ENCODE data around the gene SPTLC3.
"Not testable (repeated sequence)": the region's sequence is repeated elsewhere in the genome, so short reads cannot be mapped to it uniquely, and the experiment has no call there.

SPTLC3 gene

GRCh38 chr20:13008761-13009681 is at the start of gene SPTLC3:
TSS of gene SPTLC3 (plus strand) at chr20:13008972. CDS start at chr20:13009268, 296 bp downstream.
- peak; percentile 52 for DNase-seq (ENCODE audit: low spot score)

GRCh38 chr20:12961725-12962124 is 47.0 kb upstream of the SPTLC3 start:
- DNase-seq (ENCODE audit: low spot score): no peak

GRCh38 chr20:12962895-12963294 is 45.9 kb upstream of the SPTLC3 start:
- no peak for DNase-seq (ENCODE audit: low spot score)

- no peak for DNase-seq (ENCODE audit: low spot score)
These were observed 45.4 kb upstream of the SPTLC3 start for GRCh38 chr20:12963416-12963815.

- no peak for DNase-seq (ENCODE audit: low spot score)
These were observed 43.4 kb upstream of the SPTLC3 start for GRCh38 chr20:12965212-12965869.

GRCh38 chr20:12965870-12966251 is 42.9 kb upstream of the SPTLC3 start:
- no peak for DNase-seq (ENCODE audit: low spot score)

- no peak for DNase-seq (ENCODE audit: low spot score)
These were observed 42.2 kb upstream of the SPTLC3 start for GRCh38 chr20:12966468-12967085.

GRCh38 chr20:12967932-12968331 is 40.8 kb upstream of the SPTLC3 start:
- no peak for DNase-seq (ENCODE audit: low spot score)

- DNase-seq (ENCODE audit: low spot score): no peak
These were observed 40.3 kb upstream of the SPTLC3 start for GRCh38 chr20:12968472-12968871.

- DNase-seq (ENCODE audit: low spot score): no peak
These were observed 39.6 kb upstream of the SPTLC3 start for GRCh38 chr20:12969071-12969669.

- peak; percentile 24 for DNase-seq (ENCODE audit: low spot score)
These were observed 38.4 kb upstream of the SPTLC3 start for GRCh38 chr20:12970372-12970821.

GRCh38 chr20:12975833-12976608 is 32.8 kb upstream of the SPTLC3 start:
- DNase-seq (ENCODE audit: low spot score): no peak

GRCh38 chr20:12976720-12977309 is 32.0 kb upstream of the SPTLC3 start:
- DNase-seq (ENCODE audit: low spot score): no peak

- no peak for DNase-seq (ENCODE audit: low spot score)
These were observed 31.2 kb upstream of the SPTLC3 start for GRCh38 chr20:12977328-12978125.

- DNase-seq (ENCODE audit: low spot score): no peak
These were observed 30.7 kb upstream of the SPTLC3 start for GRCh38 chr20:12978126-12978394.

GRCh38 chr20:12978613-12979495 is 29.9 kb upstream of the SPTLC3 start:
- no peak for DNase-seq (ENCODE audit: low spot score)

- not testable (repeated sequence) for DNase-seq (ENCODE audit: low spot score)
These were observed 29.1 kb upstream of the SPTLC3 start for GRCh38 chr20:12979713-12980112.

GRCh38 chr20:12982098-12982497 is 26.7 kb upstream of the SPTLC3 start:
- no peak for DNase-seq (ENCODE audit: low spot score)

GRCh38 chr20:12984069-12984765 is 24.6 kb upstream of the SPTLC3 start:
- no peak for DNase-seq (ENCODE audit: low spot score)
